HT1080 (cell line): Measurements from ENCODE around the gene TEAD3. TPM values are rescaled to one million over a fixed set of nuclear protein-coding genes. Genes with fewer than 3 reads are reported as not detected.
"Not testable (repeated sequence)": the region's sequence is repeated elsewhere in the genome, so short reads cannot be mapped to it uniquely, and the experiment has no call there.

ENCODE experiments used
- DNase-seq: peaks from one replicate; pipeline ENCODE4 v3.0.0-alpha.2; 2015; ENCODE audit warnings: low read depth
- polyA plus RNA-seq, 2 experiments: library from polyadenylated mRNA; depleted of rRNA; stranded (reverse); fragments of >200 nt; gene quantifications; 2 replicates each; pipeline ENCODE4 v1.2.3, GENCODE V29; 2015
- total RNA-seq: library from RNA; depleted of rRNA; stranded (reverse); fragments of >200 nt; shearing (Covaris generic); gene quantifications from 2 replicates; pipeline ENCODE4 v1.2.3, GENCODE V29; 2014; rRNA removed

TEAD3 gene
- total RNA-seq = 3.8 and 3.9 TPM in 2 replicates
- 8.6 and 9.3 TPM in 2 replicates for polyA plus RNA-seq (2015; cell fraction: cytosol; rRNA removed)
- 11.9 and 13.7 TPM in 2 replicates for polyA plus RNA-seq (2015; cell fraction: nucleus; rRNA removed)

DNA sequence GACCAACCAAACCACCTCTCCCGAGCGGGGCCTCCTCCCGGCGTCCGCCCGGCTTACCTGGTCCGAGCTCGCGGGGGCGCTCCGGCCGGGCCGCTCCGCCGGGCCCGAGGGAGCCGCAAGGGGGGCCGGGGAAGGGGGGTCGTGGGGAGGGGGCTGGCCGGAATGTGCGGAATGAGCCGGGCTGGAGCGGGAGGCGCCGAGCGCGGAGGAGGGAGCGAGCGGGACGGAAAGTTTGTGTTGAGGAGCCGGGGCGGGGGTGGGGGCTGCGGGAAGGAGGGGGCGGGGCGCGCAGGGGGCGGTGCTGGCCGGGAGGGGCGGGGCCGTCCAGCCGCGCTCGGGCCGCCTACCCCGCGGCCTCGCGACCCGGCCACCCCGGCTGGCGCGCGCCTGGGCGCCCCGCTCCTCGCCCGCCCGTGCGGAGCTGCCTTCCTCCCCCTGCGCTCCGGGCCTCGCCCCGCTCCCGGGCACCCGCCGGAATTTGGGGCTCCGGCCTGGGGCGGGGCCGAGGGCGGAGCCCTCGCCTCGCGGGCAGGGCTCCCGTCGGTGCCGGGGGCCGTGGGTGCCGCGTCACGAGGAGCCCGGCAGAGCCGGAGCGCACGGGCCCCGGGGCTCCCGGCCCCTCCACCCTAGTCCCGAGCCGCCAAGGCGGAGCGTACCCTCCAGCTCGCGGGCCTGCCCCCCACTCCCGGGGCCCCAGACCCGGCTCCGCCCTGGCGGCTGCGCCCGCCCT, at the start of gene TEAD3:
Gene TEAD3, minus strand, starts transcription at position 239 of the 730 bp plus-strand sequence.
- no peak for DNase-seq

DNA sequence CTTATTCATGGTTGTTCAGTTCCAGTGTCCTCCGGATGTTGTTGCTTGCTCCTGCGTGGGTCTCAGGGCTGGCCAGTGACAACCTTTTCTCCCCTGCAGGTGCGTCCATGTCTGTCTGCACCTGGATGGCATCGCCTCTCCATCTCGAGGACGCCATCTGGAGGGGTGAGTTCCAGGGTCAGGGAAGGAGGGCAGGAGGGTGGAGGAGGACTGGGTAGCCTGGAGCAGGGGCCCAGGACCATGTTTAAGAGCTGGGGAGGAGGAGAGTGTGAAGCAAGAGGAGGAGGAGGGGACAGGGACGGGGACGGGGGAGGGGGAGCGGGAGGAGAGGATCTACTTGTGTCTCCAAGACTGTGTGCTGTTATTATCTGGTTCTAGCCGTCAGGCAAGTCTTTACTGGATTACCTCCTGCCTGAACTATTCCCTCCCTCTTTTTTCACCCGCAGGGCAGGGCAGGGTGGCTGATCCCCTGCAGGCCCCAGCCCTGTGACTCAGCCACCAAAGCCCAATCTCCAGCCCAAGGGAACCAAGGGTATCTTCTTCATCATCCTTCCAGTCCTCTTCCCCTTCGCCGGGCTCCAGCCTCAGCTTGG, 48.0 kb upstream of the TEAD3 start:
- DNase-seq = no peak

DNA sequence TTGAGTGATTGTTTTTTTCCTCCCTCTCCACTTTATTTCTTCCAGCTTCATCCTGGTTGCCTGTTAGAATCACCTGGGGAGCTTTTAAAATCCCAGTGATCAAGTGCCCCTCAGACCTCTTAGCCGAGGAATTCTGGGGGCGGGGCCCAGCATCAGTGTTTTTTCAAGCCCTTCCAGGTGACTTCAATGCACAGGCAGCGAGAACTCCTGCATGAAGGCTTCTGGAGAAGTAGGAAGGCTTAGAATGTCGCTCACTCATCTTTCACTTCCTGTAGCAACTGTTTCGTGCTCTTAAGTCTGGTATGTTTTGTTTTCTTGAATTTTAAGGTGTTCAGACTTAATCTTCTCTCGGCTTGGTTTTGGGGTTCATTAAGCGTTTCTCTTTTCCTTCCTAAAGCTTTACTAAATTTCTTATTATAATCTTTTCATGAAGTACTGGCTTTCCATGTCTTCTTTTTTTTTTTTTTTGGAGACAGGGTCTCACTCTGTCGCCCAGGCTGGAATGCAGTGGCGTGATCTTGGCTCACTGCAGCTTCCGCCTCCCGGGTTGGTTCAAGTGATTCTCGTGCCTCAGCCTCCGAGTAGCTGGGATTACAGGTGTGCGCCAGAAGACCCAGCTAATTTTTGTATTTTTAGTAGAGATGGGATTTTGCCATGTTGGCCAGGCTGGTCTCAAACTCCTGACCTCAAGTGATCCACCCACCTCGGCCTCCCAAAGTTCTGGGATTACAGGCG, 46.7 kb upstream of the TEAD3 start:
- DNase-seq = peak; percentile 11

- no peak for DNase-seq
Observed at GRCh38 chr6:35541836-35542235, 45.0 kb upstream of the TEAD3 start.

DNA sequence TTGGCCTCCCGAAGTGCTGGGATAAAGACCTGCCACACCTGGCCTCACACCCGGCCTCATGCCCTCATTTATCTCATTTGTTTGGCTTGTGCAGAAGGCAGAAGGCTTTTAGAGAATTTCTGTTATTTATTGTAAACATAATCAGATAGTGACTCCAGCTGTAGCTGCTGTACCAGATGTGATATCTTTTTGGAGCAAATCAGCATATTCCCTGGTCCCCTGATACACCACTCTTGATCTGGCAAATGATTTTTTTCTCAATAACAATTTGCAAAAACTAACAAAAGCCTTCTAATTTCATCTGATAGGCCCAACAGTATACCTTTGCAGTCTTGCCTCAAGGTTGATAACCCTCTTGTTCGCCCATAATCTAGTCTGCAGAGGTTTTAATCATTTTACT, 42.3 kb upstream of the TEAD3 start:
- no peak for DNase-seq

DNA sequence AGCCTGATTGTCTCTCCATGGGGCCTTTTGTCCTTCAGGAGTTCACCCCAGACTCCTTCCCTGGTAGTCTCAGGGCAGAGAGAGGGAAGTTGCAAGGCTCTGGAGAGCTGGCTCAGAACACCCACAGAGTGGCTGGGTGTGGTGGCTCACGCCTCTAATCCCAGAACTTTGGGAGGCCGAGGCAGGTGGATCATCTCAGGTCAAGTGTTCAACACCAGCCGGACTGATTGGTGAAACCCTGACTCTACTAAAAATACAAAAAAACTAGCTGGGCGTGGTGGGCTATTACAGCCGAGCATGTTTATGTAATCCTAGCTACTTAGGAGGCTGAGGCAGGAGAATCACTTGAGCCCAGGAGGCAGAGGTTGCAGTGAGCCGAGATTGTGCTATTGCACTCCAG, 39.0 kb upstream of the TEAD3 start:
- not testable (repeated sequence) for DNase-seq

GRCh38 chr6:35534407-35535170, 37.7 kb upstream of the TEAD3 start:
- DNase-seq = no peak

GRCh38 chr6:35533981-35534380, 37.1 kb upstream of the TEAD3 start:
- no peak for DNase-seq

DNA sequence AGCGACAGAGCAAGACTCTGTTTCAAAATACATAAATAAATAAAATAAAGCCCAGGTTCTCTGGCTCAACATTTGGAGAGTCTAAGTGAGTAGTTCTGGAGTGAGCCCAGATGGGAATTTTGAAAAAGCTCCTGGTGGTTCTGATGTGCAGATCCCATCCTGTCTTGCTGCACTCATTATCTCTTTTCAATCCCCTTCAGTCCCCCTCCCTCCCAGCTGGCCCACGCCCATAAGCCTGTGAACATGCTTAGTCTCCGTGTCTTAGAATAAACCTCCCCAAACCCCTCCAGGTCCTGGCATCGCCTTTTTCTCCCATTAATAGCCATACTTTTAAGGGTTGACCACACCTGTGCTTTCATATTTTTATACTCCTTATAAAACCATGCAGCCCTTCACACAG, 35.2 kb upstream of the TEAD3 start:
- DNase-seq = no peak

DNA sequence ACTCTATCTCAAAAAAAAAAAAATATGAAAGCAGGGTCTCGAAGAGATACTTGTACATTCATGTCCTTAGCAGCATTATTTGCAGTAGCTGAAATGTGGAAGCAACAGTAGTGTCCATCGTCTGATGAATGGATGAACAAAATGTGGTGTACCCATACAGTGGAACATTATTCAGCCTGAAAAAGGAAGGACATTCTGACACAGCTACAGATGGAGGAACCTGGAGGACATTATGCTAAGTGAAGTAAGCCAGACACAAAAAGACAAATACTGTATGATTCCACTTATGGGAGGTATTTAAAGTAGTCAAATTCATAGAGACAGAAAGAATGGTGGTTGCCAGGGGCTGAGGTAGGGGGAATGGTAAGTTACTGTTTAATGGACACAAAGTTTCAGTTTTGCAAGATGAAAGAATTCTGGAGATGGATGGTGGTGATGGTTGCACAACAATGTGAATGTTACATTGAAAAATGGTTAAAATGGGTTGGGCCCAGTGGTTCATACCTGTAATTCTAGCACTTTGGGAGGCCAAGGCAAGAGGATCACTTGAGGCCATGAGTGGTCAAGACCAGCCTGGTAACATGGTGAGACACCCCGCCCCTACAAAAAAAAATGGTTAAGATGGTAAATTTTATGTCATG, 27.6 kb upstream of the TEAD3 start:
- no peak for DNase-seq

DNA sequence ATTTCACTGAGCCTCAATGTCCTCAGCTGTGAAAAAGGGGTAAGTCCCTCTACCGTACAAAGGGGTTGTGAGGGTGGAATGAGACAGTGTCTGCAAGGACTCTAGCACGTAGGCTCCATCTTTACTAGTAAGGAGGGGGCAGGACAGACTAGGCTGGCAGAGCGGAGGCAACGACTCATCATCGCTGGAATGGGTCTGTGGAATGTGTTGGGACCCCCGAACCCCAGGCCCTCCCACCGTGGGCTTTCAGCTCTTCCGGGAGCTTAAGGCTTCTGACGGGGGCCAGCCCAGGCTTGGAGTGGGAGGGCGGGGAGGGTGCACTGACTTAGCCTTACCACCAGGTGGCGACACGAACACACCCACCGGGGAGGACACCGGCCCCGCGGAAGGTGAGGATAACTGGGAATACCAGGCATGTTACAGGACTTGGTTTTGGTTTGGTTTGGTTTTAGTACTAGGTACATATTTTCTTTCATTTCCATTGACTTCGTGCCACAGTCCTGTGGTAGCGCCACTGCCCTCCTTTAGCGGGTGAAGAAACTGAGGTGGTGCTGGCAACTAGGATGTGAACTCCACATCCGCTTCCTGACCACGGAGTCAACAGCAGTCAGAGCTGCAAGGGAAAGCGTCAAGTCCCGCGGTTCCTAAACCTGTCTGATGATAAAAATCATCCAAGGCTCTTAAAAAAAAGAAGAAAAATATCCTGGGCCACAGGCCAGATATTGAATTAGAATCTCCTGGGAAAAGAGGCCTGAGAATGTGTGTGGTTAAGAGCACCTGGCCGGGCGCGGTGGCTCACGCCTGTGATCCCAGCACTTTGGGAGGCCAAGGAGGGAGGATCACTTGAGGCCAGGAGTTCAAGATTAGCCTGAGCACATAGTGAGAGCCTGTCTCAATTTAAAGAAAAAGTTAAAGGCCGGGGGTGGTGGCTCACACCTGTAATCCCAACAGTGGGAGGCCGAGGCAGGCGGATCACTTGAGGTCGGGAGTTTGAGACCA, 26.1 kb upstream of the TEAD3 start:
- DNase-seq = peak; percentile 64

DNA sequence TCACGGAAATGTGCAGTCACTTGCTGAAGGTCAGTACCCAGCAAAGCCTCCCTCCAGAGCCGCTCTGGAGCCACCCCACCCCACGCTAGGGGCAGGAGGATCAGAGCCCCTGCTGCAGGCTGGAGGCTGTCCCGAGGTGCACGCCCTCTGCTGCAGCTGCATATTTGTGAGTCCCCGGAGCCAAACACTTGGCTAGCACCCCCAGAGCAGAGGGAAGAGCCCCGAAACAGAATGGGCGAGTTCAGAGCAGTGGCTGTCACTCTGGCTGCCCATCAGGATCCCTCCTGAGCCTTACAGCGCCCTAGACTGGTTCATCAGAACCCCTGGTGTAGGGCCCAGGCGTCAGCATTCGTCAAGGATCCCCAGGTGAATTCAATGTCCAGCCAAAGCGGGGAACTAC, 25.3 kb upstream of the TEAD3 start:
- no peak for DNase-seq

DNA sequence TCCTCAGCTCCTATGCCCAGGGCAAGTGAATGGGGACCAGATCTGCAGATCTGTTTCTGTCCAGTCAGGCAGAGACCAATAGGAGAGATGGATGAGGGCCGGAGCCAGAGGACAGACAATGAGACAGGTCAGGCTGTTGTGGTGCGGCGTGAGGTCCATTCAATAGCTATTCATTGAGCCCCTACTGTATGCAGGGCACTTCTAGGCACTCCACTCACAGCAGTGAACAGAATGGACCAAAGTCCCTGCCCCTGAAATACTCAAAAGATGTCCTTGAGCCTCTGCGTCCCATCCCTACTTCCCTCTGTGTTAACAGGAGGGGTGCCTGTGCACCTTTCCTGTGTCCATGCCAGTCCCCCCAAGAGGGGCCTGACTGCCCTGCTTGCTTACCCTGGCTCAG, 24.4 kb upstream of the TEAD3 start:
- no peak for DNase-seq

DNA sequence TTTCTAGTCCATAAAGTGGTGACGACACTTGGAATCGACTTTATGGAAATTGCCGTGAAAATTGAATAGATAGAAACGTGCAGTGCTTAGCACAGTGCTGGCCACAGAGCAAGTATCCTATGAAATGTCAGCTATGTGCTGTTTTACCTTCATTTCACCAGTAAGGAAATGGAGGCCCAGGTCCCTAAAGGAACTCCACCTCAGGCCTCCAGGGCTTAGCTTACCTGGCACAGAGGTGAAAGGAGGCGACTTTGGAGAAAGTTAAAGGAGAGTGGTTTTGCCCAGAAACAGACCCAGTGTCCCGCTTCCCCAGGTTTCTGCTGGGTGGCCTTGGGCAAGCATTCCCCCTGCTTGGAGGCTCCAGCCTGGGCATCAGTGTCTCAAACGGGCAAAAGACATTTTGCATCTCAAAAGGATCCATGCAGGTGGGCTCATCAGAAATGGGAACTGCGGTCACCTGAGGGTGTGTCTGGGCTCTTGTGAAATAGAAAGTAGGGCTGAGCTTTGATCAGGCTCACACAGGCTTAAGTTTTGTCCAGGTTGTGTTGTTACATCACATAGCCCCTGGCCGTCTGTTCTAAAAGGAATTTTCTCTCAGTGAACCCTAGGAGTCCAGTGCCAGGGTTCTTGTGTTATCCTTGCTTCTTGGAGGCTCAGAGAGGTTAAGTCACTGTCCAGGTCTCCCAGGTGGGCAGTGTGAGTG, 22.6 kb upstream of the TEAD3 start:
- DNase-seq = no peak

- DNase-seq = no peak
Observed at GRCh38 chr6:35518566-35519312, 21.9 kb upstream of the TEAD3 start.

- not testable (repeated sequence) for DNase-seq
Observed at GRCh38 chr6:35517978-35518377, 21.1 kb upstream of the TEAD3 start.

GRCh38 chr6:35516712-35517111, 19.8 kb upstream of the TEAD3 start:
- DNase-seq = no peak

GRCh38 chr6:35515939-35516338, 19.1 kb upstream of the TEAD3 start:
- DNase-seq = not testable (repeated sequence)
